ENCODE data around the gene RTKN2. TPM values are rescaled to one million over a fixed set of nuclear protein-coding genes. Genes with fewer than 3 reads are reported as not detected.

RTKN2 gene
- total and polyA plus RNA-seq, 9 of the 15 experiments (the other 6 are each of a cell fraction or from before 2014, with no cell fraction given), result 0.03 to 0.11 (median 0.05) TPM; not detected in 2

- POLR2A ChIA-PET, result interaction anchor here (1.0 kb wide), 1 partner anchor 22 kb away, joined by 3 read pairs; no protein-coding TSS in a partner anchor
- TF ChIP-seq ZNF696 (CRISPR knock-in tag; conservative IDR thresholded peaks at IDR 0.05) (no peak), PRDM10 (IDR thresholded peaks at IDR 0.05; ENCODE audit: partially characterized antibody) (no peak), POLR2G (IDR thresholded peaks at IDR 0.05; ENCODE audit: low read depth, low read length) (no peak), FIP1L1 (IDR thresholded peaks at IDR 0.05; ENCODE audit: low read depth, low read length, poor library complexity, severe bottlenecking) (no peak), ZFP91 (CRISPR knock-in tag; IDR thresholded peaks at IDR 0.05) (no peak), SIN3B (IDR thresholded peaks at IDR 0.05; ENCODE audit: low read depth) (no peak)
- H2AFZ ChIP-seq (ENCODE audit: low read depth, low read length), result no peak overlapping the region
- FAIRE-seq, result peak; percentile 40
- H3K36me3 ChIP-seq (ENCODE audit: control insufficient read depth, insufficient read depth, low read length), result no peaks in the 10 kb centered on the region
- intact Hi-C loops (cut with micrococcal nuclease) (no loop called here), in situ Hi-C loops (cut with MboI) (no loop called here)
- no TSS peak for BruUV-seq (replicated peaks)
- H3K4me1 ChIP-seq (replicated peaks in 1 of 2; ENCODE audit: control insufficient read depth in 2 of 2, insufficient read depth in 2 of 2, low read length in 2 of 2), result peaks cover 0 to 4% of the 10 kb centered on the region in 2 experiments; a peak in 1 of 5 replicates
- no peak overlapping the region for H3K4me3 ChIP-seq
- no peak for DNase-seq (ENCODE audit: extremely low read depth in 1 of 4, low spot score in 3 of 4)
- peaks cover 0 to 3% of the 10 kb centered on the region in 2 experiments; a peak in 1 of 5 replicates for H3K27me3 ChIP-seq (ENCODE audit: control insufficient read depth in 2 of 2, insufficient read depth in 2 of 2, low read length in 2 of 2)
- no peaks in the 10 kb centered on the region for H4K20me1 ChIP-seq (replicated peaks; ENCODE audit: control insufficient read depth, insufficient read depth, low read length)
- CTCF ChIA-PET (ENCODE audit: low intra/inter-chr PET ratio), result no interaction called here
- ATAC-seq, result no peak
- H3K4me2 ChIP-seq (ENCODE audit: insufficient read depth, low read length), result no peak overlapping the region
- no peaks in the 10 kb centered on the region for H3K9me1 ChIP-seq (ENCODE audit: control insufficient read depth, insufficient read depth, low read length)
- H3K9ac ChIP-seq (ENCODE audit: insufficient read depth in 1 of 2, low read depth in 2 of 2, low read length in 2 of 2), result no peak overlapping the region
- no peaks in the 10 kb centered on the region for H3K79me2 ChIP-seq (ENCODE audit: control insufficient read depth, insufficient read depth, low read length)
- H3K27ac ChIP-seq (ENCODE audit: extremely low read depth, low read depth, low read length), result no peak overlapping the region
- no peaks in the 10 kb centered on the region for H3K9me3 ChIP-seq (replicated peaks; ENCODE audit: control insufficient read depth, insufficient read depth, low read depth, low read length)
Observed at GRCh38 chr10:62284221-62284620, 15.6 kb upstream of the RTKN2 start.

All from K562 (cell line).